GM18519 (cell line): ENCODE measurements around the gene BNIPL.

Experiments used
- ATAC-seq: cut with Tn5 transposase; IDR thresholded peaks from one replicate; pipeline ENCODE4 v1.9.1; 2021; ENCODE audit warnings: mild to moderate bottlenecking, moderate library complexity; ENCODE audit not compliant: unreplicated experiment, low FRiP score

Gene BNIPL

GRCh38 chr1:151036356-151036755, at the start of gene BNIPL:
TSS of gene BNIPL (plus strand) at chr1:151036586. CDS start at chr1:151036726, 140 bp downstream.
- ATAC-seq, result no peak

- no peak for ATAC-seq
Measured at GRCh38 chr1:150987924-150988323, 48.5 kb upstream of the BNIPL start.

- no peak for ATAC-seq
Measured at GRCh38 chr1:150992626-150993025, 43.8 kb upstream of the BNIPL start.

GRCh38 chr1:150994248-150994647, 42.1 kb upstream of the BNIPL start:
- no peak for ATAC-seq

- no peak for ATAC-seq
Measured at GRCh38 chr1:150995460-150995859, 40.9 kb upstream of the BNIPL start.

- no peak for ATAC-seq
Measured at GRCh38 chr1:150995896-150996295, 40.5 kb upstream of the BNIPL start.

GRCh38 chr1:150997126-150997872, 39.1 kb upstream of the BNIPL start:
- no peak for ATAC-seq

- ATAC-seq, result no peak
Measured at GRCh38 chr1:150997949-150998348, 38.4 kb upstream of the BNIPL start.

GRCh38 chr1:150999051-150999674, 37.2 kb upstream of the BNIPL start:
- no peak for ATAC-seq

- ATAC-seq, result no peak
Measured at GRCh38 chr1:150999926-151000325, 36.5 kb upstream of the BNIPL start.

GRCh38 chr1:151000408-151000807, 36.0 kb upstream of the BNIPL start:
- no peak for ATAC-seq

GRCh38 chr1:151001602-151002001, 34.8 kb upstream of the BNIPL start:
- no peak for ATAC-seq

- ATAC-seq, result no peak
Measured at GRCh38 chr1:151002051-151002450, 34.3 kb upstream of the BNIPL start.

GRCh38 chr1:151002611-151003010, 33.8 kb upstream of the BNIPL start:
- ATAC-seq, result no peak

- no peak for ATAC-seq
Measured at GRCh38 chr1:151003180-151003579, 33.2 kb upstream of the BNIPL start.

GRCh38 chr1:151005729-151006319, 30.6 kb upstream of the BNIPL start:
- ATAC-seq, result no peak

GRCh38 chr1:151006327-151007052, 29.9 kb upstream of the BNIPL start, which contains the start of gene MINDY1:
TSS of gene MINDY1 (minus strand) at chr1:151006902. CDS start at chr1:151002617, 4,285 bp downstream.
- no peak for ATAC-seq

- no peak for ATAC-seq
Measured at GRCh38 chr1:151007853-151008243, 28.5 kb upstream of the BNIPL start.

GRCh38 chr1:151008244-151009205, 27.9 kb upstream of the BNIPL start, which contains the start of gene PRUNE1:
TSS of gene PRUNE1 (plus strand) at chr1:151008449. CDS start at chr1:151008633, 184 bp downstream.
- ATAC-seq, result no peak

GRCh38 chr1:151009206-151009587, 27.2 kb upstream of the BNIPL start:
- ATAC-seq, result no peak
